Measurements from ENCODE around the gene PHACTR3.

GRCh38 chr20:59564943-59565342 is 39.4 kb upstream of the PHACTR3 start:
- TF ChIP-seq, protein P1, sequence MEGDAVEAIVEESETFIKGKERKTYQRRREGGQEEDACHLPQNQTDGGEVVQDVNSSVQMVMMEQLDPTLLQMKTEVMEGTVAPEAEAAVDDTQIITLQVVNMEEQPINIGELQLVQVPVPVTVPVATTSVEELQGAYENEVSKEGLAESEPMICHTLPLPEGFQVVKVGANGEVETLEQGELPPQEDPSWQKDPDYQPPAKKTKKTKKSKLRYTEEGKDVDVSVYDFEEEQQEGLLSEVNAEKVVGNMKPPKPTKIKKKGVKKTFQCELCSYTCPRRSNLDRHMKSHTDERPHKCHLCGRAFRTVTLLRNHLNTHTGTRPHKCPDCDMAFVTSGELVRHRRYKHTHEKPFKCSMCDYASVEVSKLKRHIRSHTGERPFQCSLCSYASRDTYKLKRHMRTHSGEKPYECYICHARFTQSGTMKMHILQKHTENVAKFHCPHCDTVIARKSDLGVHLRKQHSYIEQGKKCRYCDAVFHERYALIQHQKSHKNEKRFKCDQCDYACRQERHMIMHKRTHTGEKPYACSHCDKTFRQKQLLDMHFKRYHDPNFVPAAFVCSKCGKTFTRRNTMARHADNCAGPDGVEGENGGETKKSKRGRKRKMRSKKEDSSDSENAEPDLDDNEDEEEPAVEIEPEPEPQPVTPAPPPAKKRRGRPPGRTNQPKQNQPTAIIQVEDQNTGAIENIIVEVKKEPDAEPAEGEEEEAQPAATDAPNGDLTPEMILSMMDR (IDR thresholded peaks at IDR 0.05; ENCODE audit: low read depth, low read length, poor library complexity, severe bottlenecking), result no peak
- no peak for TF ChIP-seq EZH2phosphoT487 (IDR thresholded peaks at IDR 0.05; ENCODE audit: borderline replicate concordance, low read length)
